CD4-positive, alpha-beta T cell treated with Interleukin-2 at 100 ng/mL for 4 hours (primary cell): ENCODE results near the gene INTS6.
A peak's percentile ranks its signal among the peaks of the same experiment; 100 is the strongest.

Experiments
- DNase-seq: peaks from one replicate; pipeline ENCODE4 v3.0.0-alpha.2; 2020; ENCODE audit warnings: low spot score

INTS6 gene

DNA sequence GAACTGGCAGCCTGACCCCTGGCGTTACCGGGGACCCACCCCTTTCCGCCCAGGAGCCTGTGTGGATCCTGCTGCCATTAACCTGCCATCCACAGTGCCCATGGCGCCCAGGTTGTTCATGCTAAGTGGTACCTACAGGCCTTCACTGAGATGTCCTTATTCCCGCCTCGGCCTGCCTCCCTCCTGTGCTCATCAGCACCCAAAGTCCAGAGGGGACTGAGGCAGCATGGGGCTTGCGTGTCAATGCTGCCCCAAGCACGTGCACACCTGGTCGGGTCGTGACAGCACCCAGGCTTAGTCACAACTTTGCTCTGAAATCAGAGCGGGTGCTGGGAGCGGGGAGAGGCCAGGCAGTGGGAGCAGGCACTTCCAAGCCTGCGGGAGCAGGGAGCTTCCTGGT is 3.7 kb upstream of the INTS6 start:
- DNase-seq = no peak

- no peak for DNase-seq
Observed at GRCh38 chr13:51455532-51455931, 2.7 kb upstream of the INTS6 start.

DNA sequence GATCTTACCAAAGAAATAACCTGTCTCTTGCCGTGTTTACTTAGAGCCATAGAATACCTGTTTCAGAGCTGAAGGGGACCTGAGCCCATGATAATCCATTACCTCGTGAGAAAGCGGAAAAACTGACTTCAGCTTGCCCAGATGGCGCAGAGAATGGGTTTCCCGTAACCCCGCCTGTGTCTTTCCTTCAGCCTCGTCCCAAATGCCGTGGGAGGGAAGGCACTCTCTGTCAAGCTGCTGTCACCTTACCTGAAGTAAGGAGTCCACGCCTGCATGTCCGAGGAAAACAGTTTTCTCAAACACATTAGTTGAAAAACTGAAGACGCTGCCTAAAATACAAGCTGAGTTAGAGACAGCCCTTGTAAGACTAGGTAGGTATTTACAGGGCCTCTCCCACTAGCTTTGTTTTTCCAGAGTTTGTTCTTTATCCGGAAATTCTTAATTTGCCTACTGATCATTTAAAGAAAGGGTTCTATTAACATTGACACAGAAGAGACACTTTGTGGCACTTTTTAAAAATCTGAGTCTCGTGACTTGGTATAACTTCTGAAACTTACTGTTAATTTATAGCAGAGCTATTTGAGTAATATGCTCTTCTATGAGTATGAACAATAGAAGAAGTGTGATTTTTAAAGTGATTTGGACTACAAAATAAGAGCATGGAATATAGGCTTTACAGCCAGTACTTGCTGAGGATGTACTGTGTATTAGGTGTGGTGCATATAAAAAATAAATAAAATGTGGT is 1.3 kb upstream of the INTS6 start:
- no peak for DNase-seq

- peak; percentile 79 for DNase-seq
Observed at GRCh38 chr13:51453207-51453958, 547 bp upstream of the INTS6 start.

DNA sequence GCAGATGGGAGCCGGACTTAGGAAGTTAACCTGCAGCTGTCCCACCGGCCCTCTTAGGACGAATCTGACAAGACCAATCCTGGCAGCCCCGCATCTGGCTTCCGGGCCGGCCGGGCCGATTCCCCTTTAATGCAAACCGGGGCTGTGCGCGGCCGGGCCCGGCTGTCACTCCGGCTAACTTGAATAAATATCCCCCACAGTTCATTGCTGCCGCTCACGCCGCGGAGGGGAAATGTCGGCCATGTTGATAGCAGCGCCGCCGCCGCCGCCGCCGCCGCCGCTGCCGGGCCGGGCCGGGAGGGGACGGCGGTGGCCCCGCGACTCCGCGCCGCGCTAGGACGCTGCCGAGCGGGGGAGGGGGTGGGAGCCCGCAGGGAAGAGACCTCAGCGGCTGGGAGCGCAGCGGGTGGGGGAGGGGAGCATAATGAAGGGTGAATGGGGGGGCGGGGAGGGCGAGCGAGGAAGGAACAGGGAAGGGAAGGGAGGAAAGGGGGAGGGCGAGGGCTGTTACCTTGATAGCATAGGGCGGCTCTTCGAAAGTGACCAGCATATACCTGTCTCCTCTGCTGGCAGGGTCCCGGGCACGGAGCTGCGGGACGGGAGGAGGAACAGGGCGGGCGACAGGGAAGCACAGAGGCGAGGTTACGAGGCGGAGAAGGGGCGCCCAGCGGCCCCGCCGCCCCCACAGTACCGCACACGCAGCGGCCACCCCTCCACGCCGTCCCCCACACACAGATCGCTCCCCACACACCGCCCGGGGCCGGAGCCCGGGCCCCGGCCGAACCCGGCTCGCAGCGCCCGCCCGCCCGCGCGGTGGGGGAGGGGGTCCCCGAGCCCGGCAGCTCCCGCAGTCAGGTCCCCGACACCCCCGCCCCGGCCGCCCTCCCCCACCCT is 1.1 kb downstream of the INTS6 start:
- peak; percentile 79 for DNase-seq

DNA sequence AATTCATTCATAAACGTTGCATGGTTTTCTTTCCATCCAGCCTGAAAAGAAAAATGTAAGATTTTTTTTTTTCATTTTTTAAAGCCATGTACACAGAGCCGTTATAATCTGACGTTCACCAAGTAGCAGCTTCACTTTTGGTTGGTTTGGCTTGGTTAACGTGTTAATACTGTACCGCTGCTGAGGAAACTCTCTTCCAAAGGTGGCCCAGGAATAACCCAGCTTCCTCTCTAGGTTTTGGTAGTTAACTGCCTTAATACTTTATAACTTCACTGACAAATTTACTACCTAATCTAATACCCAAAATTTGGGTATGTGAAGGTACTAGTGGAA is 1.7 kb downstream of the INTS6 start:
- no peak for DNase-seq

GRCh38 chr13:51449018-51449417 is 3.8 kb downstream of the INTS6 start:
- no peak for DNase-seq

DNA sequence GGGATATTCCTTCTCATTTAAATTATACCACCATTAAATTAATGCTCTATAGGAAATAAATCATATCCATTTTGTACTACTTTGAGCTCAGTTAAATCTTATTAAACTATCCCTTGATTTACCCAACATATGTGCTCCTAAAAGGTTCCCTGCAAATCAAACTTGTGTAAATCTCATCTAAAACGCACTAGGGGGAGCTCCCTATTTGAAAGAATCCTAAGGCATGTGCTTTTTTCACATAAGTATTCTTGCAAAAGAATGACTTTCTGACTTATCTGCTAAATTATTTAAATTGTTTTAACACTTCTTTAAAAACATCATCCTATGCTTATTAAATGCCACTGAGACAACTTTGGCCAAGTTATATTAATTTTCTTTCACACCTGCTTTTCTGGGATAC is 7.9 kb downstream of the INTS6 start:
- peak; percentile 24 for DNase-seq

- no peak for DNase-seq
Observed at GRCh38 chr13:51440381-51440780, 12.5 kb downstream of the INTS6 start.

- DNase-seq = no peak
Observed at GRCh38 chr13:51437550-51438127, 15.2 kb downstream of the INTS6 start.

DNA sequence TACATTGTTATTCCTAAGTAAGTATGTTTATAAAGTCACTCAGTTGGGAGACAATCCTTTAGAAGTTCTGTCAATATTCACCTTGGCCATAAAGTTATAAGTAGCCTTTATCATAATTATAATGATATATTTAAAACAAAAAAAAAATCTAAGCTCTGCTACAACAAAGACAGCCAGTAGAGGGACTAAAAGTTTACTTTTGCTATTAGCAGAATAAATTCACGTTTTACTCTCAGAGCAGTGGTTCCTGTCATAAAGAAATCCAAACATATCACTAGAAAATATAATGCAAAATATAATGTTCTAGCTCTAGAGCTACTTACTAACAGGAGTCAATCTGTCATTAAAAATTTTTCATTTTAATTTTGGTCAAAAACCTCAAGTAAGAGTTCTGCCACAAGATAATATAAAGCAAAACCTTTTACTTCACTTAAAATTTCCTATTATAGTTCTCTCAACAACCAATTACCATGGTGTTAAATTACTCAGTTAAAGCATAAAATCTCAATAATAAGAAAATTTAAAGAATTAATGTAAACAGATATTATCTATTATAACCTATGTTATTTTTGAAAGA is 17.7 kb downstream of the INTS6 start:
- DNase-seq = peak; percentile 34

DNA sequence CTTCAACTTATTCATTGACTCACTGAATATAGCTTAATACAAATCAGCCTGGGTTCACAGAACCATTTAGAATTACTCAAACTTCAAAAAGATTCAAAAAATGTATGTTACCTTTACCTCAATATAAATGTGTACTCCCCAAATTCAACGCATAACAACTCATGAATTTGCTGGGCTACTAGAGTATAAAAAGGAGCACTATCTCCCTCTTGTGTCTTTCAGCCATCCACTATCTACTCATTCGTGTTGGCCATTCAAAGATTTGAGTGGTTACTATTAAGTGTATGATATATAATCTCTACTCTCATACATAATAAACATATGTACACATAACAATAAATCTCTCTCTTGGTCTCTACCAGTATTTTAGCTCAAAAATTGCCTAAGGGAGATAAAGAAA is 20.3 kb downstream of the INTS6 start:
- DNase-seq = no peak

GRCh38 chr13:51426982-51427381 is 25.9 kb downstream of the INTS6 start:
- no peak for DNase-seq

DNA sequence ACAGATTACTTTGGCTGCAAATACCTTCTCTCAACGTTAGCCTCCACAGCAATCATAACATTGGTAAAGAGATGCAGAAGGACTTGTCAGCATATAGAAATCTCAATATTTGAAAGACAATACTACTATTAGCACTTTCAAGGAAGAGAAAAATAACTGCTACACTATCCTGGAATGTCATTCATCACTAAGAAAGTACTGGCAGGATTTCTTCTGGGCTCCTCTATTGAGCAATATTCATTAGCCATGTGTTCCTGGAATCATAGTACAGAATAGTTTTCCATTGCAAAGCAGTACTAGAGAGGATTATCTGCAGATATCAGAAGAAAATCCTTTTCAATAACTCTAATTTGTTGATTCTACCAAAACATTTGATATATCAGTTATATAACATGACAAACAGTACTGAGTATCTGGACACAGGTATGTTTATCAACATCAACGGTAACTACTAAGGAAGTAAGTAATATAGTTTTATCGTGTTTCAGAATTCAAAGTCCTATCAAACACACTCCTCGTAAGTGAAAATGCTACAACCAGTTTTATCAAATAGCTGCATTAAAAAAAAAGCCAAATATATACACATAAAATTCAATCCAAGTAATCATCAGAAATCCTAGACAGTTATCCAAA is 27.3 kb downstream of the INTS6 start:
- DNase-seq = no peak

DNA sequence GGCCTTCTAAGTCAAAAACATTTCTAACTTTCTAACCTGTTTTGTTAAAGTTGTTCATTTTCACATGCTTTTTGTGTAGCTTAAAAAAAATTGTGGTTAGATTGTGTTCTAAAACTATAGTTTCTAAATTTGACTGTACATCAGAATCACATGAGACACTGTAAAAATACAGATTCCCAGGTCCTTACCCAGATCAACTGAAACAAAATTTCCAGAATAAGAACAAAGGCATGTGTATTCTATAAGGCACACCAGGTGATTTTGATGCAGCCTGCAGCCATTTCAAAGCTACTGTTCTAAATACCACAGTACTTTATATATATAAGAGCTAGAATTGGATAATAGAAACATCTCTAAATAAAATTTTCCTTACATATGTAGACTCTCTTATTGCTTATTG is 29.1 kb downstream of the INTS6 start:
- DNase-seq = no peak

- DNase-seq = no peak
Observed at GRCh38 chr13:51422484-51422883, 30.4 kb downstream of the INTS6 start.

- DNase-seq = no peak
Observed at GRCh38 chr13:51420681-51421490, 31.9 kb downstream of the INTS6 start.

- no peak for DNase-seq
Observed at GRCh38 chr13:51419001-51419636, 33.7 kb downstream of the INTS6 start.

- no peak for DNase-seq
Observed at GRCh38 chr13:51417716-51418115, 35.1 kb downstream of the INTS6 start.

- DNase-seq = no peak
Observed at GRCh38 chr13:51416107-51416506, 36.7 kb downstream of the INTS6 start.
